Measurements from ENCODE around the gene CRISP2. TPM values are rescaled to one million over a fixed set of nuclear protein-coding genes. Genes with fewer than 3 reads are reported as not detected.

Gene CRISP2
- total and polyA plus RNA-seq, 9 of the 15 experiments (the other 6 are each of a cell fraction or from before 2014, with no cell fraction given) = not detected

- no peak for TF ChIP-seq ZSCAN29 (IDR thresholded peaks at IDR 0.05)
- TF ChIP-seq ZNF639 (CRISPR knock-in tag; conservative IDR thresholded peaks at IDR 0.05 in 1 of 2, IDR thresholded peaks at IDR 0.05 in 1 of 2) = peak in 1 of 2 experiments; percentile 92; a peak in 2 of 4 replicates
- TF ChIP-seq CBX2 (IDR thresholded peaks at IDR 0.05; ENCODE audit: insufficient read depth, low read length, poor library complexity, severe bottlenecking) = no peak
- no peak for TF ChIP-seq POLR3G (IDR thresholded peaks at IDR 0.05; ENCODE audit: extremely low read depth, insufficient read length, insufficient replicate concordance)
- TF ChIP-seq SPI1 (IDR thresholded peaks at IDR 0.05; ENCODE audit: borderline replicate concordance, low read depth, low read length) = peak; percentile 98
- TF ChIP-seq KAT8 (IDR thresholded peaks at IDR 0.05; ENCODE audit: low read depth) = no peak
- no peak for TF ChIP-seq CHD1 (IDR thresholded peaks at IDR 0.05; ENCODE audit: low read length)
- no peak for TF ChIP-seq KLF10 (CRISPR knock-in tag; IDR thresholded peaks at IDR 0.05)
- no peak for TF ChIP-seq HNRNPUL1 (IDR thresholded peaks at IDR 0.05; ENCODE audit: low read length)
- TF ChIP-seq SRSF9 (IDR thresholded peaks at IDR 0.05; ENCODE audit: borderline replicate concordance, low read depth, low read length) = no peak
- TF ChIP-seq SAP30 (IDR thresholded peaks at IDR 0.05; ENCODE audit: borderline replicate concordance, insufficient read depth, low read depth, low read length, poor library complexity, severe bottlenecking) = no peak
- no peak for TF ChIP-seq CEBPG (CRISPR knock-in tag; IDR thresholded peaks at IDR 0.05)
- TF ChIP-seq CEBPG (tag; conservative IDR thresholded peaks at IDR 0.05 in 1 of 2, IDR thresholded peaks at IDR 0.05 in 1 of 2) = no peak
- TF ChIP-seq NCOA1 (IDR thresholded peaks at IDR 0.05; ENCODE audit: low read depth) = peak; percentile 96
- TF ChIP-seq TBL1XR1 (IDR thresholded peaks at IDR 0.05; ENCODE audit: low read length in 2 of 2) = peak; percentile 82 to 97; a peak in 3 of 4 replicates
- peak; percentile 100 for TF ChIP-seq SMARCB1 (IDR thresholded peaks at IDR 0.05; ENCODE audit: insufficient read length, low read depth)
- no peak for TF ChIP-seq ZNF511 (CRISPR knock-in tag; IDR thresholded peaks at IDR 0.05)
- no peak for TF ChIP-seq KDM5B (IDR thresholded peaks at IDR 0.05; ENCODE audit: insufficient replicate concordance, low read depth, low read length)
- TF ChIP-seq GTF2E2 (tag; IDR thresholded peaks at IDR 0.05) = peak; percentile 90; the same call in 1 of the 2 replicates
- no peak for TF ChIP-seq ZNF165 (CRISPR knock-in tag; IDR thresholded peaks at IDR 0.05; ENCODE audit: borderline replicate concordance)
- no peak for TF ChIP-seq BRF2 (IDR thresholded peaks at IDR 0.05; ENCODE audit: borderline replicate concordance, insufficient read depth, insufficient read length)
- no peak for TF ChIP-seq E2F4 (CRISPR knock-in tag; IDR thresholded peaks at IDR 0.05; ENCODE audit: low read depth)
- peak; percentile 99 for TF ChIP-seq CBFA2T3 (IDR thresholded peaks at IDR 0.05)
- no peak for TF ChIP-seq HDAC6 (IDR thresholded peaks at IDR 0.05; ENCODE audit: low read depth, low read length)
- TF ChIP-seq NFYB (IDR thresholded peaks at IDR 0.05; ENCODE audit: extremely low read depth, insufficient read length) = no peak
These were observed 67.1 kb downstream of the CRISP2 start (continued) for GRCh38 chr6:49646130-49646824.
